Measurements from ENCODE around the gene TNS1. TPM values are rescaled to one million over a fixed set of nuclear protein-coding genes. Genes with fewer than 3 reads are reported as not detected.

The TNS1 gene
- total RNA-seq, 1 experiment from 2014 or later, result 6.2 TPM

GRCh38 chr2:217806482-217806765, 196.4 kb downstream of the TNS1 start:
- Histone ChIP-seq H3K9me3 (ENCODE audit: control insufficient read depth in 1 of 2, insufficient read depth in 1 of 2, low read depth in 1 of 2, low read length in 2 of 2) (no peaks in the 10 kb centered on the region), H3K27ac (ENCODE audit: low read depth, low read length) (no peak overlapping the region), H3K36me3 (ENCODE audit: control insufficient read depth in 1 of 2, insufficient read depth in 2 of 2, low read length in 2 of 2) (no peaks in the 10 kb centered on the region), H3K27me3 (ENCODE audit: insufficient read depth, low read length) (no peaks in the 10 kb centered on the region), H3K4me1 (ENCODE audit: control insufficient read depth in 1 of 2, insufficient read depth in 2 of 2, low read length in 2 of 2) (no peaks in the 10 kb centered on the region), H3K9ac (ENCODE audit: low read length) (no peak overlapping the region), H4K20me1 (ENCODE audit: insufficient read depth) (no peaks in the 10 kb centered on the region), H3K9me2 (ENCODE audit: insufficient read depth) (no peaks in the 10 kb centered on the region), H3K79me2 (ENCODE audit: insufficient read depth, low read length) (no peaks in the 10 kb centered on the region), H3K4me2 (ENCODE audit: low read length) (no peak overlapping the region), H3K4me3 (replicated peaks in 1 of 2; ENCODE audit: low read depth in 1 of 2, low read length in 2 of 2) (no peak overlapping the region), H2AFZ (ENCODE audit: low read depth, low read length, poor library complexity, severe bottlenecking) (no peak overlapping the region)
- no peak for DNase-seq (ENCODE audit: low read depth, low spot score)
- ChIA-PET RAD21 (ENCODE audit: low non-redundant PET in 1 of 2, low total read pairs in 2 of 2, uncharacterized antibody in 2 of 2, unreplicated experiment in 2 of 2) (no interaction called here), CTCF (no interaction called here), POLR2A (no interaction called here)
- no peak for TF ChIP-seq MAX (IDR thresholded peaks at IDR 0.05)
- no peak for TF ChIP-seq CBX3 (IDR thresholded peaks at IDR 0.05; ENCODE audit: low read depth)
- no peak for TF ChIP-seq TCF7L2 (IDR thresholded peaks at IDR 0.05; ENCODE audit: borderline replicate concordance, extremely low read depth, insufficient read depth, insufficient read length)
- no peak for TF ChIP-seq FOSL1 (IDR thresholded peaks at IDR 0.05; ENCODE audit: low read depth)
- no peak for TF ChIP-seq SRF (IDR thresholded peaks at IDR 0.05; ENCODE audit: low read depth)
- no peak for TF ChIP-seq SP1 (IDR thresholded peaks at IDR 0.05; ENCODE audit: low read depth)
- no peak for TF ChIP-seq RAD21 (IDR thresholded peaks at IDR 0.05; ENCODE audit: low read depth)
- no peak for TF ChIP-seq ZFX (IDR thresholded peaks at IDR 0.05)
- no peak for TF ChIP-seq EGR1 (IDR thresholded peaks at IDR 0.05; ENCODE audit: low read depth)
- TF ChIP-seq POLR2AphosphoS5 (IDR thresholded peaks at IDR 0.05; ENCODE audit: low read depth, low read length), result no peak
- no peak for TF ChIP-seq ELF1 (IDR thresholded peaks at IDR 0.05; ENCODE audit: borderline replicate concordance, low read depth)
- TF ChIP-seq, protein P1, sequence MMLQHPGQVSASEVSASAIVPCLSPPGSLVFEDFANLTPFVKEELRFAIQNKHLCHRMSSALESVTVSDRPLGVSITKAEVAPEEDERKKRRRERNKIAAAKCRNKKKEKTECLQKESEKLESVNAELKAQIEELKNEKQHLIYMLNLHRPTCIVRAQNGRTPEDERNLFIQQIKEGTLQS (IDR thresholded peaks at IDR 0.05), result no peak
- TF ChIP-seq ZBTB33 (IDR thresholded peaks at IDR 0.05; ENCODE audit: extremely low read depth, insufficient replicate concordance, low read length), result no peak
- no peak for TF ChIP-seq ZNF274 (IDR thresholded peaks at IDR 0.05; ENCODE audit: low read depth, low read length)
- no peak for TF ChIP-seq EZH2 (IDR thresholded peaks at IDR 0.05)
- no peak for TF ChIP-seq YY1 (IDR thresholded peaks at IDR 0.05; ENCODE audit: extremely low read depth, insufficient replicate concordance, low read depth, low read length)
- TF ChIP-seq EZH2phosphoT487 (IDR thresholded peaks at IDR 0.05; ENCODE audit: borderline replicate concordance), result no peak
- TF ChIP-seq CTCF (IDR thresholded peaks at IDR 0.05 in 2 of 3, conservative IDR thresholded peaks at IDR 0.05 in 1 of 3; ENCODE audit: borderline replicate concordance in 1 of 3, insufficient read depth in 1 of 3, low read depth in 2 of 3, low read length in 2 of 3), result no peak
- intact Hi-C loops (cut with micrococcal nuclease), result no loop called here
- ATAC-seq, result no peak
- BruUV-seq (replicated peaks), result no TSS peak

All from HCT116 (cell line).